T-helper 17 cell (primary cell): ENCODE data around the gene PHETA1. TPM values are rescaled to one million over a fixed set of nuclear protein-coding genes. Genes with fewer than 3 reads are reported as not detected.
"Not testable (repeated sequence)": the region's sequence is repeated elsewhere in the genome, so short reads cannot be mapped to it uniquely, and the experiment has no call there.

Experiments used
- ATAC-seq: fragments of 150-1000 bp; cut with Tn5 transposase; 2 replicates; pipeline ENCODE4 v1.10.0; 2021; ENCODE audit warnings: mild to moderate bottlenecking, moderate library complexity
- DNase-seq, 3 donors: peaks; one replicate each; pipeline versions ENCODE4 v3.0.0 to v3.0.0-alpha.2; 2020 to 2021
- H3K9me3 ChIP-seq: one replicate; pipeline ENCODE4 v1.7.0; 2013; ENCODE audit warnings: low read length, mild to moderate bottlenecking; ENCODE audit not compliant: control insufficient read depth, poor library complexity, severe bottlenecking
- H3K27ac Mint-ChIP-seq: one replicate; pipeline ENCODE4 v1.8.0; 2022; ENCODE audit warnings: mild to moderate bottlenecking, moderate library complexity, mixed read lengths
- H3K27me3 Mint-ChIP-seq: one replicate; pipeline ENCODE4 v1.8.0; 2022; ENCODE audit warnings: mixed read lengths
- H3K36me3 Mint-ChIP-seq: one replicate; pipeline ENCODE4 v1.8.0; 2022; ENCODE audit warnings: low read depth, mixed read lengths
- H3K4me1 Mint-ChIP-seq: one replicate; pipeline ENCODE4 v1.8.0; 2022; ENCODE audit warnings: mild to moderate bottlenecking, mixed read lengths
- H3K4me3 Mint-ChIP-seq: one replicate; pipeline ENCODE4 v1.8.0; 2022; ENCODE audit warnings: mild to moderate bottlenecking, moderate library complexity, mixed read lengths
- total RNA-seq, 4 donors: library from RNA in 2 of 4; stranded (reverse) in 2 of 4; gene quantifications; one replicate each; pipeline ENCODE4 v1.2.3 and lab custom pipeline; 2022 to 2026

Gene PHETA1
- total RNA-seq, 2 donors from 2014 or later, result 2.1 to 2.5 TPM

DNA sequence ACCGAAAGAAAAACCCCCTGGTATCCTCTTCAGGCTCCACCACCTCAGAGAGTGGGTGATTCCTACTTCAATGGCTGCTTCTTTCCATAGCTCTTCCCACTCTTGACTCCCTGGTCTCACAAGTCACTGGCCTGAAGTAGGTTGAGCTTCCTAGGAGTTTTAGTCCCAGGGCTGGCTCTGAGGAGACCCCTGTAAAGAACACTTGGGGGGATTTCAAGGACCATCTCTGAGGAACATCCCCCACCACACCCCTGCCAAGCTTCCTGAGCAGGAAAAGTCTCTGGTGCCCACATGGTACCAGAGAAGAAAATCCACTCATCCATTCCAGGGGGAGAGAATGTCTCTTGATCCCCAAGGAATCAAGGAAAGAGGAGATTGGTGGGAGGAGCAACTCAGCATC, 25.7 kb downstream of the PHETA1 start:
- H3K27ac Mint-ChIP-seq, result no peak overlapping the region
- H3K9me3 ChIP-seq, result no peaks in the 10 kb centered on the region
- ATAC-seq (no peak), DNase-seq (no peak)
- no peak overlapping the region for H3K4me3 Mint-ChIP-seq
- no peaks in the 10 kb centered on the region for H3K4me1 Mint-ChIP-seq
- H3K27me3 Mint-ChIP-seq, result no peaks in the 10 kb centered on the region
- H3K36me3 Mint-ChIP-seq, result no peaks in the 10 kb centered on the region

DNA sequence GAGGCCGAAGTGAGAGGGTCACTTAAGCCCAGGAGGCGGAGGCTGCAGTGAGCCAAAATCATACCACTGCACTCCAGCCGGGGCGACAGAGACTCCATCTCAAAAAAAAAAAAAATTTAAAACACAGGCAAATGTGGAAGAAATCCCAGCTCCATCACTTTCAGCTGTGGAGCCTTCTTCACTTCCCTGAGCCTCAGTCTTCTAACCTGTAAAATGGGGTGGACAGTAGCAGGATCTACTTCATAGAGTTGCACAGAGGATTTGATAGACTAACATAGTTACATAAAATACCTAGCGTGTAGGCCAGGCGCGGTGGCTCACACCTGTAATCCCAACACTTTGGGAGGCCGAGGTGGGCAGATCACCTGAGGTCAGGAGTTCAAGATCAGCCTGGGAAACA, 26.5 kb downstream of the PHETA1 start:
- no peak for ATAC-seq
- H3K4me1 Mint-ChIP-seq, result no peaks in the 10 kb centered on the region
- H3K4me3 Mint-ChIP-seq, result no peak overlapping the region

DNA sequence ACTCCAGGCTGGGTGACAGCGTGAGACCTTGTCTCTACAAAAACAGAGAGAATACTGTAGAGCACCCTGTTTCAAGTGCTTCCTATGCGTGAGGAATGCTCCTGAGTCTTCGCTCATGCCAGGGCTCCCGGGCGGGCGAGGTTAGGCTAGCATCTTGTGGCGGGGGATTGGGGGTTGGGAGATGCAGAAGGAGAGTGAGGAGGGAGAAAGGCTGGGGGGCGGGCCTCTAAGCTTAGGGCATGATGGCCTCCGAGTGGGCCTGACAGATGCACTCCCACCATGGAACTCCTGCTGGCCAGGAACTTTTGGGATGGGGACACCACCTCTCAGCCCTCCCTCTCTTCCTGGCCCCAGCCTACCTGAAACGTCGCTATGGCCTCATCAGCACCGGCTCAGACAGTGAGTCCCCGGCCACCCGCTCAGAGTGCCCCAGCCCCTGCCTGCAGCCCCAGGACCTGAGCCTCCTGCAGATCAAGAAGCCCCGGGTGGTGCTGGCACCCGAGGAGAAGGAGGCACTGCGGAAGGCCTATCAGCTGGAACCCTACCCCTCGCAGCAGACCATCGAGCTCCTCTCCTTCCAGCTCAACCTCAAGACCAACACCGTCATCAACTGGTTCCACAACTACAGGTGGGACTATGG, 27.3 kb downstream of the PHETA1 start:
- Mint-ChIP-seq H3K4me3 (no peak overlapping the region), H3K27ac (no peak overlapping the region), H3K4me1 (no peaks in the 10 kb centered on the region), H3K27me3 (no peaks in the 10 kb centered on the region), H3K36me3 (no peaks in the 10 kb centered on the region)
- ATAC-seq, result no peak
- no peak for DNase-seq
- no peaks in the 10 kb centered on the region for H3K9me3 ChIP-seq

More for the DNA sequence above, 26.5 kb downstream of the PHETA1 start:
- H3K9me3 ChIP-seq, result no peaks in the 10 kb centered on the region
- H3K27ac Mint-ChIP-seq, result no peak overlapping the region
- H3K36me3 Mint-ChIP-seq, result no peaks in the 10 kb centered on the region
- DNase-seq, result no peak
- no peaks in the 10 kb centered on the region for H3K27me3 Mint-ChIP-seq

DNA sequence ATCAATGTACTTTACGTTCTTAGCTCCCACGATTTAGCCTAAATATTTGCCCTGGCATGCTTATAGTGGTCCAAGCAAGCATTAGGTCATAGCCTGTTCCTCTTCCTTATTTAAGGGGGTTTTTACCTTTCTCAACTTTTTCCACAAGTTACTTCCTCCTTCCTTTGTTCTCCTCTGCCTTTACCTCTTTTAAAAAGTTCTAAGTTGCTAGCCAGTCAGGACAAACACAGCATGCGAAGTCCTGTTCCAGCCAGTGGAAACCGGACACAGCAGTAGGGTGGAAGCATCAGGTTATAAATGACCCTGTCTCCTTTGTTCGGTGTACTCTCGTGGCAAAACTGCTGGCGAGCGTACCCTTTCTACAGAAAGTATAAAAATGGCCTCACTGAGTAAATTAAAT, 28.2 kb downstream of the PHETA1 start:
- not testable (repeated sequence) for H3K36me3 Mint-ChIP-seq, H3K4me3 Mint-ChIP-seq, ATAC-seq, H3K27ac Mint-ChIP-seq, H3K4me1 Mint-ChIP-seq, H3K27me3 Mint-ChIP-seq, DNase-seq, H3K9me3 ChIP-seq

DNA sequence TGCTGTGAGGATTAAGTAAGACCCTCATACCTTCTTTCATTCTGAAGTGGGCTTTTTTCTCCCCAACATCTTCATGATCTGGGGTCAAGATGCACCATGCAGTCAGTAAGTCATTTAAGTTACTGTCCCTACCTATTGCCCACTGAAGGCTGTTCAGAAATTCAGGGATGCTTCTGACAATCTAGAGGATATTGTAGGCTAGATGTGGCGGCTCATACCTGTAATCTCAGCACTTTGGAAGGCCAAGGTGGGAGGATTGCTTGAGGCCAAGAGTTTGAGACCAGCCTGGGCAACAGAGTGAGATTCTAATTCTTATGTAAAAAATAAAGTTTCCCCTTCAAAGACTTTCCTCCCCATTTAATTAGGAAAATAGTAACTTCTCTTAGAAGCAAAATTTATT, 28.7 kb downstream of the PHETA1 start:
- no peaks in the 10 kb centered on the region for H3K9me3 ChIP-seq
- ATAC-seq, result no peak
- no peak for DNase-seq
- H3K4me3 Mint-ChIP-seq, result no peak overlapping the region
- no peaks in the 10 kb centered on the region for H3K36me3 Mint-ChIP-seq
- no peak overlapping the region for H3K27ac Mint-ChIP-seq
- H3K4me1 Mint-ChIP-seq, result no peaks in the 10 kb centered on the region
- no peaks in the 10 kb centered on the region for H3K27me3 Mint-ChIP-seq

DNA sequence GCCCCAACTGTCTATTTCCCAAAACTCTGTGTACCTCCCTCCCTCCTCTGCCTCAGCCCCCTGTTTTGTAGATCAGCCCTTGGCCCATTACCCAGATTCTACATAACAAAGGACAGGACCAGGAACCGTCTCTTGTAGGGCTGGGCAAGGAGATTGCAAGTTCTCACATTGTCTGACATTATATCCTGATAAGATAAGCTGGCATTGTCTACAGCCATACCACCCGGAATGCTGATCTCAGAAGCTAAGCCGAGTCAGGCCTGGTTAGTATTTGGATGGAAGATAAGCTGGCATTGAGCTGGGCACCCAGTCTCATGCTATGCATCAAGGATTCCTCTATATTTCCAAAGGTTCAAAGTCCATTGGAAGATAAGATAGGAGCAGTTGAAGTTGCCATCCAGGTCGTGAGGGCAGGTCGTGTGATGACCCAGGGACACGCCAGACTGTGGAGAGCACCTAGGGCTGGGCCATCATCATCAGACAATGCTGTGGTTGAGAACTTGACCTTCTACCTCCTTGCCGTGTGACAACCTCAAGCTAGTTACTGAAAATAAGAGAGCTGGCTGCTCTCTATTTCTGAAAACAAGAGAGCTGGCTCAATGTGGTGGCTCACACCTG, 29.5 kb downstream of the PHETA1 start:
- ATAC-seq (no peak), DNase-seq (no peak)
- Mint-ChIP-seq H3K4me1 (no peaks in the 10 kb centered on the region), H3K27me3 (peaks cover 1% of the 10 kb centered on the region), H3K27ac (no peak overlapping the region), H3K36me3 (no peaks in the 10 kb centered on the region), H3K4me3 (no peak overlapping the region)
- no peaks in the 10 kb centered on the region for H3K9me3 ChIP-seq

DNA sequence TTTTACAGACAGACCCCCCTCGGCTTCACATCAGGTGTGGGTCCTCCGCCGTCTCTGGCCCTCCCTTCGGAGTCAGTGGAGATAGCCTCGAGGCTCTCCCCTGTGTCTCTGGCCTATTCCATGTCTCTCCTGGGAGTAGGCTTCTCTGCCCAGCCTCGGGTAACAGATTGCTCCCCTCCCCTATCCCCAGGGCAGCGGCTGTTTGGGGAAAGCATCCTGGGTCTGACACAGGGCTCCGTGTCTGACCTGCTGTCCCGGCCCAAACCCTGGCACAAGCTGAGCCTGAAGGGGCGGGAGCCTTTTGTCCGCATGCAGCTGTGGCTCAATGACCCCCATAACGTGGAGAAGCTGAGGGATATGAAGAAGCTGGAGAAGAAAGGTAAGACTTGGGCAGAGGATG, 30.8 kb downstream of the PHETA1 start:
- H3K4me1 Mint-ChIP-seq, result no peaks in the 10 kb centered on the region
- no peak for DNase-seq
- no peaks in the 10 kb centered on the region for H3K9me3 ChIP-seq
- no peaks in the 10 kb centered on the region for H3K36me3 Mint-ChIP-seq
- H3K27me3 Mint-ChIP-seq, result peaks cover 5% of the 10 kb centered on the region
- H3K4me3 Mint-ChIP-seq, result no peak overlapping the region
- no peak for ATAC-seq
- no peak overlapping the region for H3K27ac Mint-ChIP-seq

DNA sequence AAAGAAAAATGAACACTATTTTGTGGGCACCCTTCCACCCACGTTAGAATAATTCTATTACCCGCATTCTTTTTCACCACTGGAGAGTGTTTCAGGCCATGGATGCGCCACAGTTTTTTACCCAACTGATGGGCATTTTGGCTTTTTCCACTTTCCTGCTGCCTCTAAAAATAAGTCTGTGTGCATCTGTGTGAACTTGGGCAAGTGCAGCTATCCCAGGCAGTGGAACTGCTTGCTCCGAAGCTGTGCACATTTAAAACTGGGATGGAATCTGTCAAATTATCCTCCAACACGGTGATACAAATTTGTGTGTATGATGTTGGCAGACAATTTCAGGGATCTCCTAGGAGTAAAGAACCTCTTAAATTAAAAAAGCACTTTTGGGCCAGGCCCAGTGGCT, 31.5 kb downstream of the PHETA1 start:
- H3K27me3 Mint-ChIP-seq, result peaks cover 7% of the 10 kb centered on the region
- no peak for ATAC-seq
- no peaks in the 10 kb centered on the region for H3K4me1 Mint-ChIP-seq
- H3K36me3 Mint-ChIP-seq, result no peaks in the 10 kb centered on the region
- no peaks in the 10 kb centered on the region for H3K9me3 ChIP-seq
- H3K27ac Mint-ChIP-seq, result no peak overlapping the region
- DNase-seq, result no peak
- H3K4me3 Mint-ChIP-seq, result no peak overlapping the region

DNA sequence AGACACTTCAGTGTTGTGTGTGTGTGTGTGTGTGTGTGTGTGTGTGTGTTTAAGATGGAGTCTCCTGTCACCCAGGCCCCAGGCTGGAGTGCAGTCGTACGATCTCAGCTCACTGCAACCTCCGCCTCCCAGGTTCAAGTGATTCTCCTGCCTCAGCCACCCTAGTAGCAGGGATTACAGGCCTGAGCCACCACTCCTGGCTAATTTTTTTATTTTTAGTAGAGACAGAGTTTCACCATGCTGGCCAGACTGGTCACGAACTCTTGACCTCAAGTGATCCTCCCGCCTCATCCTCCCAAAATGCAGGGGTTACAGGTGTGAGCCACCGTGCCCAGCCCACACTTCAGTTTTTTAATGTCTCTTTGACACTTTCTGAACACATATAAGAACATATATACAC, 32.5 kb downstream of the PHETA1 start:
- ATAC-seq, H3K4me1 Mint-ChIP-seq, H3K27ac Mint-ChIP-seq, H3K9me3 ChIP-seq, DNase-seq, H3K4me3 Mint-ChIP-seq, H3K36me3 Mint-ChIP-seq, H3K27me3 Mint-ChIP-seq: not testable (repeated sequence)

DNA sequence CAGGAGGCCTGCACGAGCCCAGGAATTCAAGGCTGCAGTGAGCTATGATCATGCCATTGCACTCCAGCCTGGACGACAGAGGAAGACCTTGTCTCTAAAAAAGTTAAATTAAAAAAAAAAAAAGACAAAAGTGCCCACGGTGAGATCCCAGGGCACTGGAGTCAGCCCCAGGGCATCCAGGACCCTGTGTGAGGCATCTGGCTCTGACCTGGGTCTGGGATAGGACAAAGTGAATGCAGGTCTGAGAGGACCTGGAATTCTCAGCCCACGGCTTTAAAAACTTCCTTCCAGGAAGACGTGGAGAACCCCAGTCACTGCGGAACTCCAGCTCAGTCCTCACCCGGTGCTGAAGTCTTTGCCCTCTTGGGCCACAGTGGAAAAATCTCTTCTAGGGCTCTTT, 33.1 kb downstream of the PHETA1 start:
- peaks cover under 1% of the 10 kb centered on the region for H3K4me1 Mint-ChIP-seq
- DNase-seq (no peak), ATAC-seq (no peak)
- H3K4me3 Mint-ChIP-seq, result no peak overlapping the region
- no peak overlapping the region for H3K27ac Mint-ChIP-seq
- H3K27me3 Mint-ChIP-seq, result peaks cover 13% of the 10 kb centered on the region
- no peaks in the 10 kb centered on the region for H3K9me3 ChIP-seq
- H3K36me3 Mint-ChIP-seq, result no peaks in the 10 kb centered on the region

DNA sequence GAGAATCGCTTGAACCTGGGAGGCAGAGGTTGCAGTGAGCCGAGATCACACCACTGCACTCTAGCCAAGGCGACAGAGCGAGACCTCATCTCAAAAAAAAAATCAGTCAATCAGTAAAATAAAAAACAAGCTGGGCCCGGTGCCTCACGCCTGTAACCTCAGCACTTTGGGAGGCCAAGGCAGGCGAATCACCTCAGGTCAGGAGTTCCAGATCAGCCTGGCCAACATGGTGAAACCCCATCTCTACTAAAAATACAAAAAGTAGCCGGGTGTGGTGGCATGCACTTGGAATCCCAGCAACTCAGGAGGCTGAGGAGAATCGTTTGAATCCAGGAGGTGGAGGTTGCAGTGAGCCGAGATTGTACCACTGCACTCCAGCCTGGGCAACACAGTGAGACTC, 33.6 kb downstream of the PHETA1 start:
- not testable (repeated sequence) for H3K27ac Mint-ChIP-seq, H3K36me3 Mint-ChIP-seq, DNase-seq, H3K4me3 Mint-ChIP-seq, H3K9me3 ChIP-seq, ATAC-seq, H3K4me1 Mint-ChIP-seq
- peaks cover 18% of the 10 kb centered on the region for H3K27me3 Mint-ChIP-seq

DNA sequence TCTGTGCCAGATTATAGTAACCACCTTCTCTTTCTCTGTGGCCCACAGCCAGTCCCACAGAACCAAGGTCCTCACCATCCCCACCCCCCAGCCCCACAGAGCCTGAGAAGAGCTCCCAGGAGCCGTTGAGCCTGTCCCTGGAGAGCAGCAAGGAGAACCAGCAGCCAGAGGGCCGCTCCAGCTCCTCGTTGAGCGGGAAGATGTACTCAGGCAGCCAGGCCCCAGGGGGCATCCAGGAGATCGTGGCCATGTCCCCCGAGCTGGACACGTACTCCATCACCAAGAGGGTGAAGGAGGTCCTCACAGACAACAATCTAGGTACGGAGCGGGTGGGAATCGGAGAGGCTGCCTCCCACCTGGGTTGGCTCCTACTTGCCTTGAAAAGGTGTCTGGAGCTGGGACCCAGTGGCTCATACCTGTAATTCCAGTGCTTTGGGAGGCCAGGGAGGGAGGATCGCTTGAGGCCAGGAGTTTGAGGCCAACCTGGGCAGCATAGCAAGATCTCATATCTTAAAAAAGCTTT, 34.4 kb downstream of the PHETA1 start:
- peaks cover 3% of the 10 kb centered on the region for H3K4me1 Mint-ChIP-seq
- peaks cover 26% of the 10 kb centered on the region for H3K27me3 Mint-ChIP-seq
- H3K9me3 ChIP-seq, result no peaks in the 10 kb centered on the region
- no peak for DNase-seq
- H3K4me3 Mint-ChIP-seq, result no peak overlapping the region
- ATAC-seq, result no peak
- no peak overlapping the region for H3K27ac Mint-ChIP-seq
- no peaks in the 10 kb centered on the region for H3K36me3 Mint-ChIP-seq

DNA sequence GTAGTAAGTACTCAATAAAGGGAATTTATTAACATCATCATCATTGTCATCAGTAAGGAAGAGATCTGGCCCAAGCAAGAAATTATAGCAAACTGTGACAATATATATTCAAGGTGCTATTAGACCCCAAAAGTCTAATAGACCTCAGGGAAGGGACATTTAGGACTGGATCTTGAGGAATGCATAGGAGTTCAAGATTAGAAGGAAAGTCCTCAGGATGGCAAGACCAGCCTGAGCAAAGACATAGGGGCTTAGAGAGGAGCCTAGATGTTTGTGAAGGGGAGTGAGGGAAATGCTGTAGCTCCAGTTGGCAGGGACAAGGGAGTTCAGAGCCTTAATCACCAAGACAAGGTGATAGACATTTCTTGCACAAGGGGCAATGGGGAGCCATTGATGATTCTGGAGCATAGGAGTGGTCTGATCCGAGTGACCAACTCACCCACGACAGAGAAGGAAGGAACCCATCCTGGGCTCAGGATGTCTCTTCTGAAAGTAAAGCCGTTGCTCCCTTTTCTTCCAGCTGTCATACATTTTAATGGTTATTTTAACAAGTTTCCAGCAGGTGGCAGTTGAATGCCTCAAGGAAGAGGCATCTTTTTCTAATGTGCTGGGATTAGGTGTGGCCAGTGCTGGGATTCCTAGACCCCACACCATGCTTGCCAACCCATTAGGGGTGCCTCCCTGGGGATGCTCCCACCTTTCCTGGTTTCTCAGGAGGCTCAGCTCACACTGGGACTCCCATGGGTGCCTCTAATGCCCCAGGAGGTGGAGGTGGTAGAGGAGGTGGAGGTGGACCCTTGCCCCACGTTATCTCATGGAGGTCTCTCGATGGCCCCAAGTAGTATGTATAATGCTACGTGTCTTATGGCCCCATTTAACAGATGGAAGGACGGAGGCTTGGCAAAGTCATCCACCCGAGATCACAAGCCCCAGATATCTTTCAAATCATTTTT, 37.8 kb downstream of the PHETA1 start:
- Mint-ChIP-seq H3K4me1 (peaks cover 5% of the 10 kb centered on the region), H3K4me3 (no peak overlapping the region), H3K27me3 (peaks cover 35% of the 10 kb centered on the region), H3K27ac (no peak overlapping the region), H3K36me3 (no peaks in the 10 kb centered on the region)
- ATAC-seq (no peak), DNase-seq (no peak)
- H3K9me3 ChIP-seq, result no peaks in the 10 kb centered on the region
